Keratinocyte (primary cell): ENCODE data around the gene AGPAT2.

ENCODE experiments used
- CTCF ChIP-seq, 3 experiments: IDR thresholded peaks in 1 of 3; conservative IDR thresholded peaks in 1 of 3; optimal IDR thresholded peaks in 1 of 3; 2 replicates in 2 of 3; 3 replicates in 1 of 3; pipeline versions ENCODE3 to v1.5.1; 2011; ENCODE audit warnings: low read length in 3 of 3, mild to moderate bottlenecking in 3 of 3, moderate library complexity in 2 of 3, control low read depth in 1 of 3, inconsistent platforms in 1 of 3; ENCODE audit not compliant: insufficient read depth in 2 of 3; ENCODE audit errors: extremely low read depth in 1 of 3
- EZH2 ChIP-seq: IDR thresholded peaks from one replicate; pipeline ENCODE4 v1.6.1; 2012; ENCODE audit warnings: inconsistent platforms, mild to moderate bottlenecking, low read length, moderate library complexity

- TF ChIP-seq CTCF (optimal IDR thresholded peaks at IDR 0.05 in 1 of 3, IDR thresholded peaks at IDR 0.05 in 1 of 3, conservative IDR thresholded peaks at IDR 0.05 in 1 of 3; ENCODE audit: extremely low read depth in 1 of 3, insufficient read depth in 2 of 3, low read length in 3 of 3), result no peak
- TF ChIP-seq EZH2, result no peak
Measured at GRCh38 chr9:136628268-136628667, 59.0 kb downstream of the AGPAT2 start.
